NCI-H1105 (cell line): ENCODE data around the gene PIAS1.
"Not testable (repeated sequence)": the region's sequence is repeated elsewhere in the genome, so short reads cannot be mapped to it uniquely, and the experiment has no call there.

Experiments used
- DNase-seq: peaks from one replicate; lab custom pipeline; 2025; lab: John Stamatoyannopoulos, UW

Gene PIAS1

DNA sequence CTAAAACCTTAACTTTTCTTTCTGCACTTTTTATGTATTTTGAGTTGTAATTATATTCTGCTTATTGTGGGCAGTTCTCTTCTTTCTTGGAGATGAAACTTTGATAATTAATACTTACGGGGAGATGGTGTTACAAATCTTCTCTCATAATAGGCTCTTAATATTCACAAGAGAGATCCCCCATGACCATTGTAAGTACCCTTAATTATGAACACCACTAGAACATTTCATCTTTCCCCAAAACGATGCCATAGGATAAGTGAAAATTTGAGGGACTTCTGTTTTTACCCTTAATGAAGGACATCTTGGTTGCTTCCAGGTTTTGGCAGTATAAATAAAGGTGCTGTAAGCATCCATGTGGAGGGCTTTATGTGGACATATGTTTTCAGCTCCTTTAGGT is 60.7 kb downstream of the PIAS1 start:
- no peak for DNase-seq

DNA sequence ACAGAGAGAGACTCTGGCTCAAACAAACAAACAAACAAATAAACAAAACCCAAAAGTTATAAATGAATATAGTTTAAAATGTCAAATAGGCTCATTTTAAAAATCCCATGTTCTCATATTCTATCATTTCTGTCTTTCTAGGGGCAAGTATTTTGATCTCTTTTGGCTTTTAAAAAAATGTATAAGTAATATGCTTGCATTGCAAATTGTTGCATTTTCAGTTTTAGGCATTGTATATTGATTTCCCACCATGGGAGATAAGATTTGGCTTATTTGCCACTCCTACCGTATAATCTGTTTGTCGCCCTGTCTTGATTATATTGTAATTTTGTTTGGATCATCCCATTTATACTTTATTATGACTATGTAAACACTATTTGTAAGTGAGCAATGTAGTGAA is 70.6 kb downstream of the PIAS1 start:
- DNase-seq: no peak

DNA sequence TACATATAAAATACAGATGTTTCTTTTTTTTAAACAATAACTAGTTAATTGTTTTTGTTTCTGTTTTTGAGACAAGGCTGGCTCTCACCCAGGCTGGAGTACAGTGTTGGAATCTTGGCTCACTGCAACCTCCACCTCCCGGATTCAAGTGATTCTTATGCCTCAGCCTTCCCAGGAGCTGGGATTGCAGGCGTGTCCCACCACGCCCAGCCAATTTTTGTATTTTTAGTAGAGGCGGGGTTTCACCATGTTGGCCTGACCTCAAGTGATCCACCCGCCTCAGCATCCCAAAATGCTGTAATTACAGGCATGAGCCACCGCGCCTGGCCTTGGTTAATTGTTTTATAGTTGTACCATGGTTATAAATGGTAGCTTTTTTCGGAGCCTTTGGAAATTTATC is 72.3 kb downstream of the PIAS1 start:
- no peak for DNase-seq

DNA sequence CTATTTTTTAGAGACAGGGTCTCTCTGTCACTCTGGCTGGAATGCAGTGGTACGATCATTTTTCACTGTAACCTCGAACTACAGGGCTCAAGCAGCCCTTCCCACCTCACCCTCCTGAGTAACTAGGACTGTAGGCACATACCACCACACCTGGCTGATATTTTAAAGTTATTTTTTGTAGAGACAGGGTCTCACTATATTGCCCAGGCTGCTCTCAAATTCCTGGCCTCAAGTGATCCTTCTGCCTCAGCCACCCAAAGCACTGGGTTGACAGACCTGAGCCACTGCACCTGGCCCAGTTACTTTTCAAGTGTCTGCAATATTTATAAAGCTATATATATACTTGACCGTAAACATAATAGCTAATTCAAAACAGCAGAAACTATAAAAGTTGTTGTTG is 75.0 kb downstream of the PIAS1 start:
- no peak for DNase-seq

DNA sequence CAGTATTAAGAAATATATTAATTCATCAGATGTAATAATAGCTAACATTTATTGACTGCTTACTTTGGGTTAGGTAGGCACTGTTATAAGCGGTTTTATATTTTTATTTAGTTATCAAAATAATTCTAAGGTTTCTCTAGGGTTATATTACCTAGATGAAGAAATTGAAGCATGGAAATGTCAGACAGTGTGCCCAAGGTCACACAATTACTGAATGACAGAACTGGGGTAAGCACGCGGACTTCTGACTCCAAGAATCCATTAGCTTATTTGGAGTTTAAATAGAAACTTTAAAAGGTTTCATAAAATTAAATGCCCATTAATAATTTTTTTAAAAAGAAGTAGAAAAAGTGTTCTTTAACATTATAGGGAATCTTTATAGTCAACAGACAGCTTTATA is 76.7 kb downstream of the PIAS1 start:
- DNase-seq: no peak

DNA sequence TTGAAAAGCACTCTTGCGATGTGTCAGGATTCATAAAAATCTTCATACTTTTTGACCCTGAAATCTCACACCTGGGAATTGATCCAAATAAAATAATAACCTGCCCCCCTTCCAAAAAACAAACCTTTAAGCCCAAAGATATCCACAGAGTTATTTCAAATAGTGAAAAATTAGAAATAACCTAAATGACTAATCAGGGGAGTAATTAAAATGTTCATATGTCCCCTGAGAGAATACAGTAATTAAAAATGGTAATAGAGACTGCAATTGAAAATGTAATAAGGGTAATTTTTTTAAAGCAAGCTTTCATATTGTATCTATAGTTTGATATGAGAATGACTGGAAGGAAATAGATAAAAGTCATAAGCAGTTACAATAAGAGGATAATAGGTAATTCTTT is 83.0 kb downstream of the PIAS1 start:
- no peak for DNase-seq

DNA sequence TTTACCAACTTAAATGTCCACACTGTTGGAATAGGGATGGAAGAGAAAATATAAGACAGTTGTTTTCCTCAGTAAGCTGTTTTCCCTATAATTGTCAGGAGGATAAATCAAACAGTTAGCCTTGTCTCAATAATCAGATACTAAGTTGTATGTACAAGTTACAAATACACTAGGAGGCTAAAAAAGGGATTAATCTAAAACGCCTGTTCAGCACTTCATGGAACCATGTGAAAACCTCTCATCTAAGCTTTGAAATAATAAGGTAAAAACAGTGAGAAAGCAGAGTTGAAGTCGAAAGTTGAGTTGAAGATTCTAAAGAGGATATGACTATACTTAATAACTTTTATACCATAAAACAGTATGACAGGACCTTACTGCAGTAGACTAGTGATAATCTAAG is 89.0 kb downstream of the PIAS1 start:
- no peak for DNase-seq

DNA sequence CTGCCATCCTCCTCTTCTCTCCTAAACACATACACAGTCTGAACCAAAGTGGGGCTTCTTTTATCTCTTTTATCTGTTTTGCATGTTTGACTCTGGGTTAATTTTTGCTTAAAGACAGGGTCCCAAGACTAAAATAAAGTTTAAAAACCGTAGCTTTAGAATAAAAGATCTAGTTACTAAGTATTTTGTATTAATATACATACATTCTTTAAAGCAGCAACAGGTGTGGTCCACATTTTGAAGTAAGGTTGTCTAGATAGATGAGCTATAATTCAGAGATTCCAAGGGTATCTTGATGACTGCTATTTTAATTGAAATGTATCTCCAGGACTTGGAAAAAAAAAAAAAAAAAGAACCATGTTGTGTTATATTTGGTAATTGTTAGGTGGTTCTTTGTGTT is 89.7 kb downstream of the PIAS1 start:
- DNase-seq: no peak

DNA sequence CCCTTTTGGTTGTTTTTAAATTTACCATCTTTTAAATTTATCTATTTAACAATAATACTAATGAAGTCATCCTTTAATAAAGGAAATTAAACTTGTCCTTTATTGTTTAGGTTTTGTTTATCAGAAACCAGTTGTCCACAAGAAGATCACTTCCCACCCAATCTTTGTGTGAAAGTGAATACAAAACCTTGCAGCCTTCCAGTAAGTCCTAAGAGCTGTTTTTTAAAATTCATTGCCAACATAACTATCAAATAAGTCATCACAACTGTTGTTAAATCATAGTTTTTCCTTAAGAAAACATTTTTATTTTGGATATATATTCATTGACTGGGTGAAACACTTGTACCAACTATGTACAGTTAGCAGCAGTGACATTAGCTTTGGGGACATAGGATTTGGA is 91.6 kb downstream of the PIAS1 start:
- DNase-seq: no peak

DNA sequence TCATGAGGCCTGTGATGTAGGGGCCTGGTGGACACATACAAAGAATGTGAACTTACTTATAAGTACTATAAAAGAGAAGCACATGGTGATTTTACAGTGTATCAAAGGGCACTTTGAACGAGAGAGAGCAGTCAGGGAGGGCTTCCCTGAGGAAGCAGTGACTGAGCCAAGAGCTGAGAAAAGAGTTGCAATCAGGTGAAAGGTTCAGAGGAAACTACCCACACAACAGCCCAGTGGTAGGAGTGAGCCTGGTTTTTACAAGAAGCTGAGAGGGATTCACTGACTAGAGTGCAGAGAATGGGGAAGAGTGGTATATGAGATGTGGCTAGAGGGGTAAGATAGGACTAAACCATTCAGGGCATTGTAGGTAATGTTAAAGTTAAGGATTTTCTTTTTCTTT is 93.9 kb downstream of the PIAS1 start:
- no peak for DNase-seq

DNA sequence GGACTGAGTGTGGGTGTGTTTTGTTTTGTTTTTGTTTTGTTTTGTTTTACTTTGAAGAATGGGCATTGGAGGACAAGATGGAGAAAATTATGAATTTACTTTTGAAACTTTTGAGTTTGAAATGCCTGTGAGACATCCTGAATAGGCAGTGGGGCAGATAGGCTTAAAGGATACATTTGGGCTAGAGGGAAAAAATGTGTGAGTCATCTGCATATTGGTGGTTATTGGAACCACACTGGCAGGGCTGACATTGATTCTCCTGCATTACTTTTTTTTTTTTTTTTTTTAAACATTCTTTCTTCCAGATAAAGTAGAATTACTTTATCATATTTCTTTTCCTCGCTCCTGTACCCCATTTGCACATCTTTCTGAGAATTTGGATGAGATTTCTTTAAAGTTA is 94.9 kb downstream of the PIAS1 start:
- no peak for DNase-seq

DNA sequence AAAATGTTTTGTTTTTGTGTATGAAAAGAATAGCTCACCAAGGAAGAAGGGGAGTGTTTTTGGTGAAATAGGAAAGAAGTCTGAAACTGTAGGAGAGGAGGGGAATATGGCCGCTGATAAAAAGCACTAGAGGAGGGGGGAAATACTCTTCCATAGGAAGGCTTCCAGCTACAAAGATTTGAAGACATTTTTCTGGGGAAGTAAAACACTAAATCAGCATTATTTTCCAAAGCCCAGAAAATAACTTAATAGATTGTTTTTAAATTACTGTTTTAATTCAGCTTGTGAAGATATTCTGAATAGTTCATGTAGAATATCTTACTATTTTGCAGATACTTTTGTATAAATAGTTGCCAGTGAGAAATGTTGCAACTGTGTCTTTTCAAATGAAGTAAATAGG is 96.1 kb downstream of the PIAS1 start:
- DNase-seq: no peak

DNA sequence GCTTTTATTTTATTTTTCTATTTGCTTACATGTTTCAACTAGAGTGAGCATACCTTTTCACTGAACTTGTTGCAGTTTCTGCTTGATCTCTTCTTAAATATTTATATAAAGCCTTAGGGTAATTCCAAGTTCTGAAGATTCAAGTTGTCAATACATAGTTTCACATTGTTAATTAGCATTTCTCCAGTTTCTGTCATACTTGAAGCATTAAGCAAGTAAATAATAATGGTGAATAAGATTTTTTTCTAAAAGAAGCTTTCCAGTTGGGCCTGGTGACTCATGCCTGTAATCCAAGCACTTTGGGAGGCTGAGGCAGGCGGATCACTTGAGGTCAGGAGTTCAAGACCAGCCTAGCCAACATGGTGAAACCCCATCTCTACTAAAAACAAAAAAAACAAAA is 97.2 kb downstream of the PIAS1 start:
- DNase-seq: no peak

DNA sequence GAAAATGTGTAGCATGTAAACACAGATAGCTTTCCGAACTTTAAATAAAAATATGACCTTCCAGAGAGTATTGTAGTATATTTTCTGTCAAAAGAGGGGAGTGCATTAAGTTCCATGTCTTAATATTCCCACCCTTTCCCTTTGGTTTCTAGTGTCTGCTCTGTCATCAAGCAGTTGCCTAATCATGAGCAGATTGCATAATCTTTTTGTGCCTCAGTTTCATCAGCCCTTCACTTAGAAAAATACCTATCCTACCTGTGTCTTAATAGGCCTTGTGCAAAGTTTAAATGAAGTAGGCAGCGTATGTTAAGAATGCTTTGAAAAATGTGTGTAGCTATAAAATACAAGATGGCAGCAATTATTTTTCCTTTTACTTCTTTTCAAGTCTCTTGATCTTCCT is 98.2 kb downstream of the PIAS1 start:
- DNase-seq: no peak

DNA sequence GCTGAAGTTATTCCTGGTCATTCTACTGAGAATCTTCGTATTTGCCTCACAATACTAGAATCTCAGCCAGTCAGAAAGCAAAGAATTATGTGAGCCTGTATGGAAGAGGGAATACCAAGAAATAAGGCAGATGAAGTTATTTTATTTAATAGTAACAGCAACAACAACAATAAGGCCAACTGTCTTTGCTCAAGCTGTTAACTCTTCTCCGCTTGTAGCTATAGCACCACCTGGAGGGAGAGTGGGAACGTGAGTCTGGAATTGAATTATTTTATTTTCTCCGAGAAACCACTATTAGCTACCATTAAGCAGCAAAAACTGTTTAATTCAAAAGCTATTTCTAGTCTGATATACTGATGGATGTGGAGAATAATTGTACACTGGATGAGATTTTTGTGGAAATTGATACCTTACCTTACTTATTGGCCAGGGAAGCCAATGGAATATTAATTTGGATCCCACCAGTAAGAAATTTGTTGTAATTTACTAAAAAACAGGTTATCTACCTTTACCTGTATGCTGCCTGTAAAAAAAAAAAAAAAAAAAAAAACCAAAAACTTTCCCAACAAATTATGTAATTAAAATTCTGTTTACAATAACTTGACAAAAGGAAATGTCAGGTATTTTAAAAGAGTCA is 100.9 kb downstream of the PIAS1 start:
- peak; percentile 50 for DNase-seq

DNA sequence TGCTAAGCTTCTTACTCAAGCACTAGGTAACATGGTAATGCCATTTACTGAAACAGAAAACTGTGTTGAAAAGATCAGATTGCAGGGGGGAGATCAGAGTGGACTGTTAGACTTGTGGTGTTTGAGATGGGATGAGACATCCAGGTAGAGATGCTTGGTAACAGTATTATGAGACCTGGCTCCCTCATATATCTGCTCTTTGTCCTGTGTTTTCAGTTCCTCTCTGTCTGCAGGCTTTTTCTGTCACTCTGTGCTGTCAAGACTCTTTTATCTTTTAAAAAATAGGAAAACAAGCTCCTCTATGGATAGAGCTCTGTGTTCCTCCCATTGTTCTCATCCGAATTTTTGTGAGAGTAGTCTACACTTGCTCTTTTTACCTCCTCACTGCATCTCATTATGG is 103.0 kb downstream of the PIAS1 start:
- DNase-seq: no peak

DNA sequence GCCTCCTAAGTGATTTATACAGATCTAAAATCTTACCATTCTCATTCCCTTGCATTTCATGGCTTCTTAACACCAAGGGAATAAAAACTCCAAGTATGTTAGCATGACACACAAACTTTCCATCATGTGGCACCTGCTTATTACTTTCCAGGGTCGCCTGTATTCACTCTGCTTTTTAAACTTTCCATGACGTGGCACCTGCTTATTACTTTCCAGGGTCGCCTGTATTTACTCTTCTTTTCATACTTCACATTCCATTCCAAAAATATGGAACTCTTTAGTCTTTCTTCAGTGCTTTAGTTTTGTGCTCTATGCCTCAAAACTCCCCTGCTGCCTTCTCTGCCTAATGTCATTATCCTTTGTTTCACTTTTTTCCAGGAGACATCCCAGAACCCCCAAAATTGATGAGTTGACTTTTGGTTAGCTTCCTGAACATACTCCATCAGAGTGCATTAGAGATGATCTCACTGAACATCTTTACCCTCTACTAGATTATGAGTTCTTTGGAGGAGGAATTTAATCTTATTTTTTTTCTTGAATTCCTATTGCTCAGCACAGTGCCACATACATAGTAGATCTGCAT is 104.0 kb downstream of the PIAS1 start:
- DNase-seq: no peak

DNA sequence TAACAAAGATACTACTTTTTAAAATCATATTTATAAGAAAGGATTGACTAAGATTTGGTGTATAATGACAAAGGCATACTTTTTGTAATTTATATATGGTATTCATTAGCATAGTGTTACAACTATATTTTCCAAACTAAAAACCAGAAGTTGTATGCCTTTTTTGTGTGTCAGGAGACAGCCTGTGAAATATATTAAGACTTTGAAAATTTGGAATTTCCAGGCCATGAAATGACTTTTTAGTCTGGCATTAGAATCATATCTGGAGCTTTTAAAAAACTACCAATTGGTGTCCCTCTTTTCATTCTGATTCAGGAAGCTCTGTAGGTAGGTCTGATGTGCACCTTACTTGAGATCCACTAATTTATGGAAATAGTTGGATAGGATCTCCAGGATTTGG is 109.1 kb downstream of the PIAS1 start:
- DNase-seq: no peak

DNA sequence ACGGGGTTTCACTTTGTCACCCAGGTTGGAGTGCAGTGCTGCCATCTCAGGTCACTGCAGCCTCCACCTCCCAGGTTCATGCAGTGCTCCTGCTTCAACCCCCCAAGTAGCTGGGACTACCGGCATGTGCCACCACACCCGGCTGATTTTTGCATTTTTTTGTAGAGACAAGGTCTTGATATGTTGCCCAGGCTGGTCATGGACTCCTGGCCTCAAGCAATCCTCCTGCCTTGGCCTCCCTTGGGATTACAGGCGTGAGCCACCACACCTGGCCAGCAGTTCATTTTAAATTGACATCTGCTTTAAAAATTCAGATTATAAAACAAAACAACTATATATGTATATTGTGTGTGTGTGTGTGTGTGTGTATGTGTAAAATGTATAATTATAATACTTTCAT is 112.7 kb downstream of the PIAS1 start:
- DNase-seq: no peak

DNA sequence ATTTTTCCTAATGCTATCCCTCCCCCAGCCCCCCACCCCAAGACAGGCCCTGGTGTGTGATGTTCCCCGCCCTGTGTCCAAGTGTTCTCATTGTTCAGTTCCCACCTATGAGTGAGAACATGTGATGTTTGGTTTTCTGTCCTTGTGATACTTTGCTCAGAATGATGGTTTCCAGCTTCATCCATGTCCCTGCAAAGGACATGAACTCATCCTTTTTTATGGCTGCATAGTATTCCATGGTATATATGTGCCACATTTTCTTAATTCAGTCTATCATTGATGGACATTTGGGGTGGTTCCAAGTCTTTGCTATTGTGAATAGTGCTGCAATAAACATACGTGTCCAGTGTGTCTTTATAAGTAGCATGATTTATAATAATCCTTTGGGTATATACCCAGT is 117.9 kb downstream of the PIAS1 start:
- not testable (repeated sequence) for DNase-seq

DNA sequence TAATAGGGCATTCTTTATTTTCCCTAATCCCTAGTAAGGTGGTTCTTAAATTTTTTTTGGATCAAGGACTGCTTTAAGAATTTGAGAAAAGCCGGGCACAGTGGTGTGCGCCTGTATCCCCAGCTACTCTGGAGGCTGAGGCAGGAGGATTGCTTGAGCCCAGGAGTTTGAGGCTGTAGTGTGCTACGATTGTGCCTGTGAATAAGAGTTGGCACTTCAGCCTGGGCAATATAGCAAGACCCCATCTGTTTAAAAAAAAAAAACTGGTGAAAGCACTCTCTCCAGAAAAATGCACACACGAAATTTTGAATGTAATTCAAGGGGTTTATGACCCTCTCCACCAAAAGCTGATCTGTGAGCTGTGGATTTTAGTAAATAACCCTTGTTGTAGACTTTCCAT is 119.0 kb downstream of the PIAS1 start:
- DNase-seq: no peak

DNA sequence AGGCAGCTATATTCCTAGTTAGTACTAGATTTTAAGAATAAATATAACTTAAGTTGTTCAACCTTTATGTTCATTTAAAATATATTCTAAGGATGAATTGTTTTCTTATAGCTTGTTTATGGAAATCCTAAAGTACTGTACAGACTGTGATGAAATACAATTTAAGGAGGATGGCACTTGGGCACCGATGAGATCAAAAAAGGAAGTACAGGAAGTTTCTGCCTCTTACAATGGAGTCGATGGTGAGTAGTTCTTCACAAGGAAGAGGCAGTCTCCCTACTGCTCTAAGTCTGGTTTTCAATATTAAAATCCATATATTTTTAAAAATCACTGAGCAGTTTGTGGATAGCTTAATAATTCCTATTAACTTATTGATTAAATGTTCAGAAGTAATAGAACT is 121.4 kb downstream of the PIAS1 start:
- DNase-seq: no peak

DNA sequence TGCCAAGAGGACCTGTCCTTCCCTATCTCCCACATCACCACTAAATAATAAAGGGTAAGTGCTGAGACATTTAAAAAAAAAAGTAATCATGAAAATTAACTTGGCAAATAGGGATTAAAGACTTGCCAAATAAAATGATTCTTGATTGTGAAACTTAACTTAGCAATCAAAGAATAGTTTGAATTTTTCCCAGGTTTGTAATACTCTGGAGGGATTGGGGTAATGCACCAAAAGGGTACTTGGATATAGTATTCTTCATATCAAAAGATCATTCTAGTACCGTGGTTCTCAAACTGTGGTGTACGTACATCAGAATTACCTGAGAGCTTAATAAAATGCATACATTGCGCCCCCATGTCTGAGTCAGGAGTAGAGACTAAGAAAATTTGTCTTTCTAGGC is 122.5 kb downstream of the PIAS1 start:
- no peak for DNase-seq

DNA sequence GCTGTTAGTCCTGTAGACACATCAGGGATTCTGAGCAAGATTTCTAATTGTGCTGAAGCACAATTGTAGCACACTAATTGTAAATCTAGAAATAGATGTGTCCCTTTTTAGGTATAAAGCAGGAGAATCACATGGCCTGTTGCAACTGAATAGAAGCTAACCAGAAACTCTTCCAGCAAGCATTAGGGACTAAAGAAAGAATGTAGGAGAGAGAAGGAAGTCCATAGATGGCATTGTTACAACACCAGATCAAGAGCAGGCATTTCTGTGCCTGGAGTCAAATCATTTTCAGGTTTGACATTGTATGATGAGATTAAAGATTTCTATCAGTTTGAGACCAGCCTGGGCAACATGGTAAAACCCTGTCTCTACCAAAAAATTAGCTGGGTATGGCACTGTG is 123.6 kb downstream of the PIAS1 start:
- no peak for DNase-seq
